Caki2 (cell line): Measurements from ENCODE around the gene UQCRFS1. TPM values are rescaled to one million over a fixed set of nuclear protein-coding genes. Genes with fewer than 3 reads are reported as not detected.
"Not testable (repeated sequence)": the region's sequence is repeated elsewhere in the genome, so short reads cannot be mapped to it uniquely, and the experiment has no call there.

Experiments used
- DNase-seq: peaks from one replicate; pipeline ENCODE4 v3.0.0-alpha.2; 2015; ENCODE audit warnings: low read depth
- in situ Hi-C: cut with HindIII; loops from 2 replicates; pipeline ENCODE4 v1.10.0; 2016; ENCODE audit warnings: low sequenced_read_pairs, low pct_unique_long_range_greater_than_20kb, mixed read lengths
- total RNA-seq: library from RNA; depleted of rRNA; stranded (reverse); fragments of >200 nt; shearing (Covaris generic); gene quantifications from 2 replicates; pipeline ENCODE4 v1.2.3, GENCODE V29; 2014; ENCODE audit warnings: low replicate concordance; rRNA removed

The UQCRFS1 gene
- 44.3 and 50.6 TPM in 2 replicates for total RNA-seq

DNA sequence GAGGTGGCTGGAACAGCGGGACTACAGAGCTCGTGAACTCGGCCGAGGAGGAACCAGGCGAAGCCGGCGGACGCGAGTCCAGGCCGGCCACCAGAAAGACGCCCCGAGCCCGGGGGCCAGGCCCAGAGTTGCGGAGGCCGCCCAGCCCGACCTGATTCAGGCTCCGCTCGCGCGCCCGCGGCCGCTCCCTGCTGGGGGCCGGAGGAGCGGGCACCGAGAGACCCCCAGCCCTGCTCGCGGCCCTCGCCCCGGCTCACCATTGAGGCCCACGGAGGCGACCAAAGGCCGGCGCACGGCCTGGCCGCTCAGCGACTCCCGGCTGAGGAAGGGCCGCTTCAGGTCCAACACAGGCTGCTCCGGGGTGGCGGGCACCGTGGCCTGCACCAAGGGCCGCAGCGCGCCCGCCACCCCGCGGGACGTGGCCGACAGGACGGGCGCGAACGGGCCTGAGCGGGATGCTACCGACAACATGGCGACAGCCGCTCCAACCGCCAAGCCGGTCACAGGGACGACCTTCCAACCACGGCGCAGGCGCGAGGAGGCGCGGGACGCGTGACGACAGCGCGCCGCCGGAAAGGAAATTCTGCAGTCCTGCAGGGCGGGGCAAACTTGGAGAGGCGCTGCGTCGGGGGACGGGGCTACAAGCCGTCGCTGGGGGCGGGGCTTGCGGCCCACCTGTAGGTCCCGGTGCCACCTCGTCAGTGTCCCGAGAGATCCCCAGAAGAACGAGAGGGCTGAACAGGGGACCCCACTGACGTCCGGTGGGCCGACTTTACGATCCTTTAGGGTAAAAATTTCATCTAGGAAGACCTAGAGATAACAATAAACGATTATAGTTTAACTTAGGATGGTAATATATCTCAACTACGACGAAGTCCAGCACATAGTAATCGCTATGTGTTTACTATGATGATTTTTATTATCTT lies at the start of gene UQCRFS1:
UQCRFS1 (minus strand) TSS at position 504 of the 926 bp plus-strand sequence; CDS start at position 471, 33 bp downstream.
- DNase-seq: peak; percentile 90

DNA sequence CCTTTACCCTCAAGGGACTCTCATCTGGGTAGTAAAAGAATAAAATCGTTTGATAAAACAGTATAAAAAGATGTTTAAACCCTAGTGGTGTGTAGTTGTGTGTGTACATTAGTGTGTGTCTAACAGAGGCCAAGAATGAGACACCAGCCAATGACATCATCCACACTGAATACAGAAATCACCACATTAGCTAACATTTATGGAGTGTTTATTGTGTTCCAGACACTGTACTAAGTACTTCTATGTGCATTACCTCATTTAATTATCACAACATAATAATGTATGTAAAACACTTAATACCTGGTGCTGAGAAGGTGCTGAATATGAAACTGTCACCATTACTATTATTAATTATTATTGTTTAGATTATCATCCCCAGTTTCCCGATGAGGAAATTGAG lies 49.1 kb upstream of the UQCRFS1 start:
- in situ Hi-C loops: no loop called here
- no peak for DNase-seq

More for the DNA sequence above, at the start of gene UQCRFS1:
- in situ Hi-C loops: no loop called here

DNA sequence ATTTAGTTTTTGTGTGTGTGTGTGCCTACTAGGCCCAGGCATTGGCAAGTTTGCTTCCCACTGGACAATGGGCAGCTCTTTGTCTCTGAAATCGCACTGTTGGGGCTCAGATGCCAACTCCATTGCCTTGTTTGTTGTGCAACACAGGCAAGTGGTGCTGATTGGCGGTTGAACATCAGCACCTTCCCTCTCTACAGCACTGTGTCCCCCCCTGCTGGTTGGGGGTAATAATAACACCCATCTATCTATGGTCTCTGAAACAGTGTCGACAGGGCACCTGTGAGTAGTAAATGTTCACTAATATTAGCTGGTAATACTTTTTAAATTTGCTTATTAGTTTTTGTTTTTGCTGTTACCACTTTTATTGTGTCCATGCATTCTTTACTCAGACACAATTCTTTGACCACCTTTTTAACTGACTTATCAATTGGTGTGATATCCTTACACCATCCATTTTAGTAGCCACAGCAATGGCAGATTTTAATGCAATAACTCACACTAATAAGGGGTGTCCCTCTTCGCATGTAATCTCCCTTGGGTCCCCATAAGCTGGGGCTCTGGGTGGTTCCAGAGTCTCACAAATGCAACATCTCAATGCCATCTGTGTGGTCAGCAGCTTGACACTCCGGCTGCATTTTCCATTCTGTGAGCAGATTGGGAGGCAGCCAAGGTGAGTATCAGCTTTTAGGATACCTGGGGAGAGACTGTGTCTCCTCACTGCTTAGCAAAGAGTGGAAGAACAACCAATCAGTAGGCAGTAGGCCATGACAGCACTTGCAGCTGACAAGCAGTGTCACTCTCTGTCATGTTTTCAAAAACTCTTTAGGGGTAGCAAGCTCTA lies 47.7 kb upstream of the UQCRFS1 start:
- in situ Hi-C loops: no loop called here
- DNase-seq: no peak

DNA sequence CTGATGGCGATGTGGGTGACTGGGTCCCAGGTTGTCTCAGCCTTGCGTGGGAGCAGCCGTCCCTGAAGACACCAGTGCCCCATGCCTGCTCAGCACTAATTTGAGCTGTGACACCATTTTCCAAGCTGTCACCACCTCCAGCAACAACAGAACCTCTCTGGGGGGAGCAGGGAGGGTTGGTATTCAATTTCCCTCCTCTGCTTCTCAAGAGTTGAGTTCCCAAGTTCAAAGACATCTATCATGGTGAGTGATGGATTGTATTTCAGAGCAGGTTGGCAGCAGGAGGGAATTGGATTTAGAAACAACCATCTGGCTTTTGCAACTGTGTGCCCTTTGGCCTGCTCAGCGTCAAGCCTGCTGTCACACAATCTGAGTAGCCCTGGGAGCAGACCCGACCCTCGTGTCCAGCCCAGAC lies 46.9 kb upstream of the UQCRFS1 start:
- DNase-seq: no peak
- in situ Hi-C loops: no loop called here

DNA sequence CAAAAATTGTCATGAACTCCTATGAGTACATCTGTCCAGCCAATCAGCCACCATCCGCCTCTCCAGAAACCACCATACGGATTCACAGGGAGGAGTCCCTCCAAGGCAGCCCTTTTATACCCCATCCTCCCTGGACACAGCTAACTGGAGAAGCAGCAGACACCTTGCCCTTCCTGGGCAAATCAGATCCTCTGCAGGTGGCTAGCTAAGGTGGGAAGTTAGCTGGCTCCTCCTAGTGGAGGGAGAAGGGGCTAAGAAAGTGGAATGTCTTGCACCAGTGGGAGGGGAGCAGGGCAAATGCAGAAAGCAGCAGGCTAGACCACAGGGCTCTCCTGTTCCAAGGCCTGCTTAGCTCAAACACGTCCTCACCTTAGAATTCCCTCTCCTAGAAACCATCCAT lies 46.2 kb upstream of the UQCRFS1 start:
- in situ Hi-C loops: no loop called here
- DNase-seq: peak; percentile 19

DNA sequence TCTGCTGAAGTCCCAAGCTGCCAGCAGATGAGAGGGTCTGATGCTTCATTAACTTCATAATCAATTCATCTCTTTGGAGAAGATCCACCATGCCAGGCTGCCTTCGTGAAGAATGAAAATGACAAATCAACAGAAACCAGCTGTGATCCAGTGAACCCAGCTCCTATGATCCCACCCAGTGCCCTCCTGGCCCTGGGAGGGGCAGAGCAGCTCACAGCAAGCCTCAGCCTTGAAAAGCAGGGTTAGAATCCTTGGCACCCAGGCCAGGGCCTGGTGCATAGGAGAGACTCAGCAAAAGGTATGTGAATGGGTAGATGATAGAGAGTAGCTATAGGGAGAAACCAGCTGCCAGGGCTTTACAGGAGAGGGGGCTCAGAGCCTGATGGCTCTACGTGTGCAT lies 43.6 kb upstream of the UQCRFS1 start:
- DNase-seq: no peak
- in situ Hi-C loops: no loop called here

DNA sequence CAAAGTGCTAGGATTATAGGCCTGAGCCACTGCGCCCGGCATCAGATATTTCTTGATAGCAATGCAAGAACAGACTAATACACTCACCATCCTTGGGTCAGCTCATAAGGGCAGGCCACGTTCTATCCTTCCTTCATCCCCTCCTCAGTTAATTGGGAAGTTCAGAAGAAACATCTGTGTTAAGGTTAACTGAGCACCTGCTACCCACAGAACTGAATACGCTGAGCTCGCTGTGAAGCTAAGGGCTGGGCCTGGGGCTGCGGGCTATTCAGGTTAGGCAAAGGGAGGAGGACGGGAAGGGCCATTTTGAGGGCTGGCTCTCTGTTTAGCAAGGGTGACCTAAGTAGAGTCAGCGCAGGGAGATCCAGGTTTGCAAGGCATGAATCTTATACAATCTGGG lies 43.0 kb upstream of the UQCRFS1 start:
- no peak for DNase-seq
- in situ Hi-C loops: no loop called here

DNA sequence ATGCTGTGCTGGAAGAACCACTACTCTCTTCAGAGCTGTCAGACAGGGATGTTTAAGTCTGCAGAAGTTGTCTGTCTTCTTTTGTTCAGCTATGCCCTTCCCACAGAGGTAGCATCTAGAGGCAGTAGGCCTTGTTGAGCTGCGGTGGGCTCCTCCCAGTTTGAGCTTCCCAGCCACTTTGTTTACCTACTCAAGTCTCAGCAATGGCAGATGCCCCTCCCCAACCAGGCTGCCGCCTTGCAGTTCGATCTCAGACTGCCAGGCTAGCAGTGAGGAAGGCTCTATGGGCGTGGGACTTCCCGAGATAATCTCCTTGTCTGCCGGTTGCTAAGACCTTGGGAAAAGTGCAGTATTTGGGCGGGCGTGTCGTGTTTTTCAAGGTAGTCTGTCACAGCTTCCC lies 42.1 kb upstream of the UQCRFS1 start:
- in situ Hi-C loops: no loop called here
- DNase-seq: no peak

DNA sequence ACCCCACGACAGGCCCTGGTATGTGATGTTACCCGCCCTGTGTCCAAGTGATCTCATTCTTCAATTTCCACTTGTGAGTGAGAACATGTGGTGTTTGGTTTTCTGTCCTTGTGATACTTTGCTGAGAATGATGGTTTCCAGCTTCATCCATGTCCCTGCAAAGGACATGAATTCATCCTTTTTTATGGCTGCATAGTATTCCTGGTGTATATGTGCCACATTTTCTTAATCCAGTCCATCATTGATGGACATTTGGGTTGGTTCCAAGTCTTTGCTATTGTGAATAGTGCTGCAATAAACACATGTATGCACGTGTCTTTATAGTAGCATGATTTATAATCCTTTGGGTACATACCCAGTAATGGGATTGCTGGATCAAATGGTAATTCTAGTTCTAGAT lies 36.8 kb upstream of the UQCRFS1 start:
- in situ Hi-C loops, DNase-seq: not testable (repeated sequence)

DNA sequence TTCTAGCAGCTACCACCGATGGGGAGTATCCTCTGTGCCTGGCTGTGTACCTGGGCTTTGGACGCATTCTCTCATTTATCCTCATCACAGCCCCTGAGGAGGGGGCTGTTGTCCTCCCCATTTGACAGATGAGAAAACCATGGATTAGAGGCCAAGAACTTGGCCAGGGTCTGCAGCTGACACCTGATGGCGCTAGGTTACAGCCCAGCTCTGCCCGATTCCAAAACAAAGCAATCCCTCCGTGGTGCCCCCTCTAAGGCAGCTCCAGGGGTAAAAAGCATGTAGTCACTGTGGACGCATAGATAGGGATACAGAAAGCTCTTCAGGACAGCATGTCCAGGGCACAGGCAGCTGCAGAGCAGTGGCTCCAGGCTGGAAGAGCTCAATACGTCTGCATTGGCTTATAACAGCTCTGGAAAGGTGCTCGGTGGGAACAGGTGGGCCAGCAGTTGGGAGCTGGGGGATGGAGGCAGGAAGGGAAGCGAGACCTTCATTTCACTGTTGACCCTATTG lies 35.4 kb upstream of the UQCRFS1 start:
- in situ Hi-C loops: no loop called here
- no peak for DNase-seq

DNA sequence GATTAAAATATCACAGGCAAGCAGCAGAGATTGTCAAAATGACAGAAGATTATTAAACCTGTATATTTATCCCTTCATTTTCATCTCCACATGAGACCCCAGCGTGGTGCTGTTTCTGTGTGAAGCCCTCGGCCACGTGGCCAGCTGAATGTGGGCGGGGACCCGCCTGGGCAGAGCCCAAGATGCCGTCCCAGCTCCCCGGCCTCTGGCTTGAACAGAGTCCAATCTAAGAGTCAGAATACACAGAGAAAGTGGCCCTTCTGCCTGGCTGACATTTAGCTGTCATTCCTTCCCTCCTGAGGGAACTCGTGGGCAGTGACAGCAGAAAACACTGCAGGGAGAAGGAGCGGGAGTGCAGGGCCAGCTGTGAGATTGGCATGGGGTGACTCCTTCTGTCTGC lies 34.9 kb upstream of the UQCRFS1 start:
- in situ Hi-C loops: no loop called here
- no peak for DNase-seq

DNA sequence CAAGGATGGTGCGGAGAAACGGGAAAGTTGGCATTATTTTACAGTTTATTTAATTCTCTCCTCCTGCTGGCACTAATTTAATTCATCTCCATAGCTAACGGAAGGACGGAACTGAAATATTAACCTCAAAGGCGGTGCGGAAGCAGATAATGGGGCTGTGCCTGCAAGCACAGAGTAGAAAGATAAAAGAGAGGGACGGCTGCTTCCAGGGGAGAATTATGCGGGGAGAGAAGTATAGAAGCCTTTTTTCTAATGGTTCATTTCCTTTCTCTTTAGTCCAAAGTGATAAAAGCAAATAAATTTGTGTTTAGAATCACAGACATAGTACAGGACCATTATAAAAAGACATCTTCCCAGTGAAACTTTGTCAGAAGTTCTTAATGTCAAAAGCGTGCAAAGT lies 34.5 kb upstream of the UQCRFS1 start:
- in situ Hi-C loops: no loop called here
- DNase-seq: no peak

DNA sequence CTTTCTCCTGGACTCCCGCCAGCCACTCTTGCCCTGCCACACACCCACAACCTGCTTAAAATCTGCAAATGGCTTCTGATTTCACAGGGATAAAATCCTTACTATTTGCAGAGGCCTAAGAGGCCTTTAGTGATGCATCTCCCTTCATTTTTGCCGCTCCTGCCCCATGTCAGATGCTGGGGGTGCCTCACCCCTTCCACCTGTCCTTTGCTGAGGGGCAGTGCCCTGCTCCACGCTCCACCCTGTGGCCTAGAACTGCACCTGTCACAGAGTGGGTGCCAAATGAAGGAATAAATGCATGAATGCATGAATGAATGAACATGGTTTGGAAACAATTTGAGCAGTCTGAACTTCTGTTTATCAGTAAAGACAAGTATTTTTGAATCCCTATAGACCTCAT lies 34.1 kb upstream of the UQCRFS1 start:
- no peak for DNase-seq
- in situ Hi-C loops: no loop called here

DNA sequence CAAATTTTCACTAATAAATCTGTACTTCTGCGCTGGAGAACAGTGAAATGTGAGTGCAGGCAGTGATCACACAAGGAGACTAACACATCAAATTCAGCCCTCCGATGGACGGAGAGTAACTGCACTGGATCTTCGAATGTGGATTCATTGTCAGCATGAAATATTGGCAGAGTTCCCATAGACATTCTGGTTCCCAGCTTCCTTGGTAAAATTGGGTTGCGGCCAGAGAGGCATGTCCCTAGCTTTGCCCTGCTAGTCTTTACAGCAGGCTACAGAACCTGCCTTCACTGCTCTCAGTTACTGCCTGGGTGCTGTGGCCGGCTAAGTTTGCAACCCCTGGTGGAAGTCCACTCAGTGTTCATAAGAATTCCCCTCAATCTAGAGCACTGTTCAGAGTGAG lies 32.3 kb upstream of the UQCRFS1 start:
- no peak for DNase-seq
- in situ Hi-C loops: no loop called here

DNA sequence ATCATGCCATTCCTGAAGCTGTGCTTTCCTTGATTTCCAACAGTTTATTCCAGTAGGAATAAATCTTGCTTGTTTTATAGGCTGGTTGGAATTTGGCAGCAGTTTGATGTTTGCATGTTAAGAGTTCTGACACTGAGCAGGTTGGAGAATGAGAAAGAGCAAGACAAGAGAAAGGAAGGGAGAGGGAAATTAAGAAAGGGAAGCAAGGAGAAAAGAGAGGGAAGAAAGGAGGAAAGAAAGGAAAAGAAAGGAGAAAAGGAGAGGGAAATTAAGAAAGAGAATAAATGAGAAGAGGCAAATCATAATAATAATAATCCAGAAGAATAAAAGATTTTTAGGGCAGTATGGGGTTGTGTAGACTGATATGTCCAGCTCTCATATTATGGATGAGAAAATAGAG lies 28.4 kb upstream of the UQCRFS1 start:
- no peak for DNase-seq
- in situ Hi-C loops: no loop called here

DNA sequence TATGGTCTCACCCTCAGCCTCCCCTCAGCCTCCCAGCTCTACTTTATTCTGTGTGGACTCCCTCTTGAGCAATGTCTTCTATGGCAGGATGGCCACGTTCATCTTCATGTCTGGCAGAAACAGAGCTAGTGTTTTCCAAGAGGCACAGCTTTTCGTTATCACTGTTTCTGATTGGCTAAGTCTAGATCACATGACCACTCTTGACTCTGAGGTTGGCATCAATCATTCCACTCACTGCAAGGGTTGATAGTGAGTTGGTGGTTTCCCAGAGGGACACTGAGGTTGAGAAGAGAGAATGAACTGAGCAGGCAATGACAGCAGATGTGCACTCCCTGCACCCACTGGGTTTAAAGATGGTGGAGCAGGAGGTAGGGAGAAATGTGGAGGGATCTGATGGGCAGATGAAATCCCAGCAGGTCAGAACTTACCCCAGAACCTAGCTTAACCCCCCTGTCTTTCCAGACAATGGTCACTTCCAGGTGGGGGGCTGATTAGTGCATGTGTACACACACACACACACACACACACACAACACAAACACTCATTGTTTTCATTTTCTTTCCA lies 26.3 kb upstream of the UQCRFS1 start:
- in situ Hi-C loops: no loop called here
- DNase-seq: no peak

DNA sequence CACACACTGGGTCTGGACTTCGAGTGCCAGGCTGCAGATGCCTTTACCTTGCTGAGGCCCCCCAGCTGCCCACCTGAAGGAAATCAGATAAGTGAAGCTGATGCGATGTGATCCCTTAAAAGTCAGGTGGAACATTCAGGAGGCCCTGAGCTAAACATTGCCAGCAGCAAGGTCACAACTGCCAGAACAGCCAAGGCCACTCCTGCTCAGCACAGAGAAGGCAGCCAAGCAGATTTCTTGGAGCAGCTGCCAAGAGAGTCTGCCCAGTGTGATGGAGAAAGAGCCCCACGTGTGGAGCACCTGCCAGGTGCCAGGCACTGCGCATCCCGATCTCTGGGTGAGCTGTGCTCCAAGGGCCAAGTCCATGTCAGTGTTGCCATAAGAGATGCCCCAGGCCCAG lies 20.6 kb upstream of the UQCRFS1 start:
- DNase-seq: no peak
- in situ Hi-C loops: no loop called here

DNA sequence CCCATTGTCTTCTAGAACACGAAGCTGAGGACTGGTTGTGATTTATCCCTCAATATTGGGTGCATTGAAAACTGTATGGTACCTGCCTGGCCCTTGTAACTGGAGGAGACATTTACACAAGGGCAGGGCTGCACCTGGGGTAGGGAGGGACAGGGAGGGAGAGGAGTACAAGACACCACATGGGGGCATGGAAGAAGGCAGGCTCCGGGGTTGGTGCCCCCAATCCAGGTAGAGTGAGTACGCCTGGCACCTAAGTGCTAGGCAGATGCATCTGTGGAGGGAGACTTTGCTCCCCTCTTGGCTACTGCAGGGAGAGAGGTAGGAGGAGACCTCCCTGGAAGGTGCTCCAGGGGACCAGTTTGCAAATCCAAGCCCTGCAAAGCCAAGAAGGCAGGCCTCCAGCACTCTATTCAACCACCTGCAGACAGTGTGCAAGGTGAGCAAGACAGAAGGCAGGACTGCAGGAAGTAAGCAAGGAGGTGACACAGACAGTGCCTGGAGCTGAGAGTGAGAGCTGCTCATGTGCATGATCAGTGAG lies 19.4 kb upstream of the UQCRFS1 start:
- DNase-seq: no peak
- in situ Hi-C loops: no loop called here
